Mesothelial cell of epicardium (in vitro differentiated cells): ENCODE results near the gene AHNAK2. TPM values are rescaled to one million over a fixed set of nuclear protein-coding genes. Genes with fewer than 3 reads are reported as not detected.
"Not testable (repeated sequence)": the region's sequence is repeated elsewhere in the genome, so short reads cannot be mapped to it uniquely, and the experiment has no call there.

Experiments used
- DNase-seq, 2 experiments: peaks; one replicate each; pipeline ENCODE4 v3.0.0; 2021; ENCODE audit warnings: low spot score in 2 of 2; ENCODE audit not compliant: unreplicated experiment in 2 of 2
- H3K27ac Mint-ChIP-seq: 2 replicates; pipeline ENCODE4 v1.8.0; 2021; ENCODE audit warnings: mixed read lengths
- H3K27me3 Mint-ChIP-seq: 2 replicates; pipeline ENCODE4 v1.8.0; 2021; ENCODE audit warnings: low read depth, mixed read lengths
- H3K36me3 Mint-ChIP-seq: 2 replicates; pipeline ENCODE4 v1.8.0; 2021; ENCODE audit warnings: mixed read lengths
- H3K4me1 Mint-ChIP-seq: 2 replicates; pipeline ENCODE4 v1.8.0; 2021; ENCODE audit warnings: mixed read lengths
- H3K4me3 Mint-ChIP-seq: 2 replicates; pipeline ENCODE4 v1.8.0; 2021; ENCODE audit warnings: mild to moderate bottlenecking, moderate library complexity, mixed read lengths
- H3K9me3 Mint-ChIP-seq: 2 replicates; pipeline ENCODE4 v1.8.0; 2021; ENCODE audit warnings: mixed read lengths
- CTCF ChIP-seq: fragments of 200-600 bp; sonication (generic); IDR thresholded peaks from one replicate; pipeline ENCODE4 v1.5.0; 2021; ENCODE audit warnings: antibody characterized with exemption; ENCODE audit not compliant: unreplicated experiment
- total RNA-seq: library from RNA; stranded (reverse); gene quantifications from 3 replicates; pipeline ENCODE4 v1.2.1, GENCODE V29; 2021

Gene AHNAK2
- total RNA-seq, 1 donor from 2014 or later: 2.8 TPM

GRCh38 chr14:104917993-104918392, 60.2 kb downstream of the AHNAK2 start:
- Mint-ChIP-seq H3K4me1 (no peaks in the 10 kb centered on the region), H3K36me3 (no peaks in the 10 kb centered on the region), H3K9me3 (peaks cover 13% of the 10 kb centered on the region), H3K27me3 (peaks cover 26% of the 10 kb centered on the region), H3K4me3 (no peak overlapping the region), H3K27ac (no peak overlapping the region)
- no peak for TF ChIP-seq CTCF
- no peak for DNase-seq

- H3K27ac Mint-ChIP-seq: no peak overlapping the region
- no peak overlapping the region for H3K4me3 Mint-ChIP-seq
- no peak for TF ChIP-seq CTCF
- H3K27me3 Mint-ChIP-seq: peaks cover 26% of the 10 kb centered on the region
- no peaks in the 10 kb centered on the region for H3K4me1 Mint-ChIP-seq
- DNase-seq: no peak
- H3K36me3 Mint-ChIP-seq: no peaks in the 10 kb centered on the region
- H3K9me3 Mint-ChIP-seq: peaks cover 14% of the 10 kb centered on the region
Observed at GRCh38 chr14:104917116-104917515, 61.1 kb downstream of the AHNAK2 start.

- Mint-ChIP-seq H3K36me3 (no peaks in the 10 kb centered on the region), H3K4me3 (no peak overlapping the region), H3K27ac (no peak overlapping the region), H3K4me1 (peaks cover 2% of the 10 kb centered on the region), H3K9me3 (peaks cover 14% of the 10 kb centered on the region), H3K27me3 (peaks cover 45% of the 10 kb centered on the region)
- no peak for TF ChIP-seq CTCF
- DNase-seq: no peak
Observed at GRCh38 chr14:104913435-104913834, 64.7 kb downstream of the AHNAK2 start.

GRCh38 chr14:104912053-104912452, 66.1 kb downstream of the AHNAK2 start:
- no peak overlapping the region for H3K4me3 Mint-ChIP-seq
- no peak for DNase-seq
- H3K9me3 Mint-ChIP-seq: peaks cover 20% of the 10 kb centered on the region
- H3K27ac Mint-ChIP-seq: no peak overlapping the region
- H3K36me3 Mint-ChIP-seq: no peaks in the 10 kb centered on the region
- peaks cover 59% of the 10 kb centered on the region for H3K27me3 Mint-ChIP-seq
- H3K4me1 Mint-ChIP-seq: peaks cover 5% of the 10 kb centered on the region
- TF ChIP-seq CTCF: no peak

GRCh38 chr14:104908303-104908702, 69.9 kb downstream of the AHNAK2 start:
- DNase-seq: no peak
- Mint-ChIP-seq H3K27me3 (peaks cover 58% of the 10 kb centered on the region), H3K9me3 (peaks cover 28% of the 10 kb centered on the region), H3K36me3 (peaks cover 6% of the 10 kb centered on the region), H3K4me3 (no peak overlapping the region), H3K27ac (no peak overlapping the region), H3K4me1 (peaks cover 5% of the 10 kb centered on the region)
- TF ChIP-seq CTCF: no peak

GRCh38 chr14:104905579-104905933, 72.6 kb downstream of the AHNAK2 start:
- H3K4me1 Mint-ChIP-seq, H3K4me3 Mint-ChIP-seq, H3K36me3 Mint-ChIP-seq, H3K27ac Mint-ChIP-seq, DNase-seq: not testable (repeated sequence)
- H3K9me3 Mint-ChIP-seq: peaks cover 17% of the 10 kb centered on the region
- H3K27me3 Mint-ChIP-seq: peaks cover 61% of the 10 kb centered on the region

GRCh38 chr14:104904650-104905578, 73.3 kb downstream of the AHNAK2 start:
- peaks cover 63% of the 10 kb centered on the region for H3K27me3 Mint-ChIP-seq
- H3K4me1 Mint-ChIP-seq, H3K27ac Mint-ChIP-seq, DNase-seq, H3K36me3 Mint-ChIP-seq, H3K4me3 Mint-ChIP-seq: not testable (repeated sequence)
- H3K9me3 Mint-ChIP-seq: peaks cover 17% of the 10 kb centered on the region
